ENCODE data around the gene CAMKK2. TPM values are rescaled to one million over a fixed set of nuclear protein-coding genes. Genes with fewer than 3 reads are reported as not detected.
A peak's percentile ranks its signal among the peaks of the same experiment; 100 is the strongest.

The CAMKK2 gene
- total and polyA plus RNA-seq, 10 donors, result 13.6 to 90.1 (median 63.3) TPM

- H3K27ac ChIP-seq, result no peak overlapping the region
- no peak for TF ChIP-seq CTCF (IDR thresholded peaks at IDR 0.05 in 8 of 11, conservative IDR thresholded peaks at IDR 0.05 in 3 of 11)
- no peak for TF ChIP-seq POLR2A (IDR thresholded peaks at IDR 0.05)
- no peak for TF ChIP-seq POLR2AphosphoS5 (IDR thresholded peaks at IDR 0.05)
- no peaks in the 10 kb centered on the region for H3K4me1 ChIP-seq
- no peaks in the 10 kb centered on the region for H3K27me3 ChIP-seq (replicated peaks in 1 of 7)
- H3K9me3 ChIP-seq, result no peaks in the 10 kb centered on the region
- DNase-seq, result no peak
- H3K4me3 ChIP-seq, result no peak overlapping the region
- intact Hi-C loops (cut with DNase I; ENCODE audit: low total_unique reads), result no loop called here
- WGBS, 5 donors, result 90 to 96% (median 95%) methylated on average over 9 of the region's 9 CpGs
- peaks cover 0 to 98% (median 76%) of the 10 kb centered on the region in 6 donors for H3K36me3 ChIP-seq
Measured at GRCh38 chr12:121255433-121255832, 41.1 kb downstream of the CAMKK2 start.

- Histone ChIP-seq H3K9me3 (no peaks in the 10 kb centered on the region), H3K27ac (no peak overlapping the region), H3K36me3 (peaks cover 0 to 98% (median 75%) of the 10 kb centered on the region in 6 donors), H3K4me1 (no peaks in the 10 kb centered on the region), H3K4me3 (no peak overlapping the region), H3K27me3 (replicated peaks in 1 of 7) (no peaks in the 10 kb centered on the region)
- TF ChIP-seq CTCF (IDR thresholded peaks at IDR 0.05 in 8 of 11, conservative IDR thresholded peaks at IDR 0.05 in 3 of 11), result no peak
- no peak for DNase-seq
- intact Hi-C loops (cut with DNase I; ENCODE audit: low total_unique reads), result no loop called here
- 91 to 96% (median 95%) methylated on average over 13 to 15 of the region's 15 CpGs for WGBS, 5 donors
Measured at GRCh38 chr12:121253638-121254335, 42.7 kb downstream of the CAMKK2 start.

GRCh38 chr12:121252712-121253345 lies 43.7 kb downstream of the CAMKK2 start:
- TF ChIP-seq POLR2A (IDR thresholded peaks at IDR 0.05) (no peak), CTCF (IDR thresholded peaks at IDR 0.05 in 8 of 11, conservative IDR thresholded peaks at IDR 0.05 in 3 of 11) (no peak), POLR2AphosphoS5 (IDR thresholded peaks at IDR 0.05) (peak in 1 of 3 donors; percentile 1)
- Histone ChIP-seq H3K4me1 (peaks cover 0 to 6% (median 0%) of the 10 kb centered on the region in 6 donors), H3K27me3 (replicated peaks in 1 of 7) (no peaks in the 10 kb centered on the region), H3K9me3 (no peaks in the 10 kb centered on the region), H3K27ac (no peak overlapping the region), H3K4me3 (no peak overlapping the region), H3K36me3 (peaks cover 0 to 98% (median 83%) of the 10 kb centered on the region in 6 donors)
- 85 to 99% (median 96%) methylated on average over 8 to 9 of the region's 9 CpGs for WGBS, 5 donors
- no peak for DNase-seq
- intact Hi-C loops (cut with DNase I; ENCODE audit: low total_unique reads), result no loop called here

- 46 to 100% (median 93%) methylated on average over 2 of the region's 2 CpGs for WGBS, 5 donors
- no peak overlapping the region for H3K4me3 ChIP-seq
- TF ChIP-seq CTCF (IDR thresholded peaks at IDR 0.05 in 8 of 11, conservative IDR thresholded peaks at IDR 0.05 in 3 of 11) (no peak), POLR2AphosphoS5 (IDR thresholded peaks at IDR 0.05) (no peak), POLR2A (IDR thresholded peaks at IDR 0.05) (no peak)
- no peak for DNase-seq
- no peaks in the 10 kb centered on the region for H3K27me3 ChIP-seq (replicated peaks in 1 of 7)
- H3K27ac ChIP-seq, result no peak overlapping the region
- peaks cover 0 to 6% (median 0%) of the 10 kb centered on the region in 6 donors for H3K4me1 ChIP-seq
- H3K9me3 ChIP-seq, result no peaks in the 10 kb centered on the region
- intact Hi-C loops (cut with DNase I; ENCODE audit: low total_unique reads), result no loop called here
- peaks cover 0 to 98% (median 88%) of the 10 kb centered on the region in 6 donors for H3K36me3 ChIP-seq
Measured at GRCh38 chr12:121251838-121252237, 44.7 kb downstream of the CAMKK2 start.
